HFFc6 (cell line): Measurements from ENCODE around the gene SORCS2. TPM values are rescaled to one million over a fixed set of nuclear protein-coding genes. Genes with fewer than 3 reads are reported as not detected.

Experiments
- DNase-seq: peaks from one replicate; pipeline ENCODE4 v3.0.0-alpha.2; 2018
- H3K27ac Mint-ChIP-seq: 2 replicates; pipeline ENCODE4 v1.8.0; 2020; ENCODE audit warnings: mild to moderate bottlenecking, mixed read lengths
- H3K27me3 Mint-ChIP-seq: 2 replicates; pipeline ENCODE4 v1.8.0; 2021; ENCODE audit warnings: mild to moderate bottlenecking, moderate library complexity, mixed read lengths; ENCODE audit not compliant: insufficient read depth
- H3K36me3 Mint-ChIP-seq: 2 replicates; pipeline ENCODE4 v1.8.0; 2021; ENCODE audit warnings: low read depth, mixed read lengths
- H3K4me1 Mint-ChIP-seq: 2 replicates; pipeline ENCODE4 v1.8.0; 2020; ENCODE audit warnings: low read depth, mixed read lengths
- H3K4me3 Mint-ChIP-seq: 2 replicates; pipeline ENCODE4 v1.8.0; 2020; ENCODE audit warnings: mild to moderate bottlenecking, moderate library complexity, mixed read lengths
- H3K9me3 Mint-ChIP-seq: 2 replicates; pipeline ENCODE4 v1.8.0; 2020; ENCODE audit warnings: mild to moderate bottlenecking, mixed read lengths
- total RNA-seq, 6 experiments: library from RNA; stranded (reverse); fragmentation: NEBNext Ultra II Directional; extraction: Animal tissue kit (Norgen Biotek cat#: 25700); gene quantifications; 2 replicates in 1 of 6; 3 replicates in 5 of 6; pipeline ENCODE4 v1.2.3, GENCODE V29; 2021
- TF ChIP-seq, protein P1 (sequence below): fragments of 200-600 bp; sonication (generic); IDR thresholded peaks from 2 replicates; pipeline ENCODE4 v1.5.0; 2021; ENCODE audit warnings: antibody characterized with exemption, mild to moderate bottlenecking

Gene SORCS2
- total RNA-seq, 6 experiments from 2014 or later = 0.05 to 0.15 (median 0.12) TPM; not detected in 3

- DNase-seq = no peak
- no peaks in the 10 kb centered on the region for H3K36me3 Mint-ChIP-seq
- H3K27me3 Mint-ChIP-seq = peaks cover 11% of the 10 kb centered on the region
- H3K9me3 Mint-ChIP-seq = no peaks in the 10 kb centered on the region
- no peak overlapping the region for H3K4me3 Mint-ChIP-seq
- TF ChIP-seq, protein P1, sequence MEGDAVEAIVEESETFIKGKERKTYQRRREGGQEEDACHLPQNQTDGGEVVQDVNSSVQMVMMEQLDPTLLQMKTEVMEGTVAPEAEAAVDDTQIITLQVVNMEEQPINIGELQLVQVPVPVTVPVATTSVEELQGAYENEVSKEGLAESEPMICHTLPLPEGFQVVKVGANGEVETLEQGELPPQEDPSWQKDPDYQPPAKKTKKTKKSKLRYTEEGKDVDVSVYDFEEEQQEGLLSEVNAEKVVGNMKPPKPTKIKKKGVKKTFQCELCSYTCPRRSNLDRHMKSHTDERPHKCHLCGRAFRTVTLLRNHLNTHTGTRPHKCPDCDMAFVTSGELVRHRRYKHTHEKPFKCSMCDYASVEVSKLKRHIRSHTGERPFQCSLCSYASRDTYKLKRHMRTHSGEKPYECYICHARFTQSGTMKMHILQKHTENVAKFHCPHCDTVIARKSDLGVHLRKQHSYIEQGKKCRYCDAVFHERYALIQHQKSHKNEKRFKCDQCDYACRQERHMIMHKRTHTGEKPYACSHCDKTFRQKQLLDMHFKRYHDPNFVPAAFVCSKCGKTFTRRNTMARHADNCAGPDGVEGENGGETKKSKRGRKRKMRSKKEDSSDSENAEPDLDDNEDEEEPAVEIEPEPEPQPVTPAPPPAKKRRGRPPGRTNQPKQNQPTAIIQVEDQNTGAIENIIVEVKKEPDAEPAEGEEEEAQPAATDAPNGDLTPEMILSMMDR = no peak
- no peak overlapping the region for H3K27ac Mint-ChIP-seq
- no peaks in the 10 kb centered on the region for H3K4me1 Mint-ChIP-seq
Observed at GRCh38 chr4:7705593-7705992, 513.3 kb downstream of the SORCS2 start.

- H3K36me3 Mint-ChIP-seq = no peaks in the 10 kb centered on the region
- H3K27me3 Mint-ChIP-seq = peaks cover 19% of the 10 kb centered on the region
- H3K4me1 Mint-ChIP-seq = no peaks in the 10 kb centered on the region
- no peak overlapping the region for H3K27ac Mint-ChIP-seq
- TF ChIP-seq, protein P1 = no peak
- H3K9me3 Mint-ChIP-seq = no peaks in the 10 kb centered on the region
- no peak overlapping the region for H3K4me3 Mint-ChIP-seq
- no peak for DNase-seq
Observed at GRCh38 chr4:7708238-7708637, 515.9 kb downstream of the SORCS2 start.

GRCh38 chr4:7708981-7709380, 516.6 kb downstream of the SORCS2 start:
- Mint-ChIP-seq H3K4me3 (no peak overlapping the region), H3K27ac (no peak overlapping the region), H3K9me3 (no peaks in the 10 kb centered on the region), H3K36me3 (no peaks in the 10 kb centered on the region), H3K27me3 (peaks cover 19% of the 10 kb centered on the region), H3K4me1 (no peaks in the 10 kb centered on the region)
- DNase-seq = no peak
- TF ChIP-seq, protein P1 = no peak

GRCh38 chr4:7709431-7709830, 517.1 kb downstream of the SORCS2 start:
- no peak for DNase-seq
- Mint-ChIP-seq H3K27ac (no peak overlapping the region), H3K9me3 (no peaks in the 10 kb centered on the region), H3K36me3 (no peaks in the 10 kb centered on the region), H3K4me3 (no peak overlapping the region), H3K4me1 (no peaks in the 10 kb centered on the region), H3K27me3 (peaks cover 23% of the 10 kb centered on the region)
- TF ChIP-seq, protein P1 = no peak

GRCh38 chr4:7710126-7710525, 517.8 kb downstream of the SORCS2 start:
- H3K27me3 Mint-ChIP-seq = peaks cover 25% of the 10 kb centered on the region
- no peaks in the 10 kb centered on the region for H3K36me3 Mint-ChIP-seq
- H3K27ac Mint-ChIP-seq = no peak overlapping the region
- no peaks in the 10 kb centered on the region for H3K4me1 Mint-ChIP-seq
- no peak for DNase-seq
- no peaks in the 10 kb centered on the region for H3K9me3 Mint-ChIP-seq
- H3K4me3 Mint-ChIP-seq = no peak overlapping the region
- TF ChIP-seq, protein P1 = no peak
